Activated T-helper 1 cell treated with anti-CD3 and anti-CD28 coated beads, Interleukin-2, amount 50 U/mL, for 16 hours (primary cell): ENCODE results near the gene PHF19.

Experiments used
- DNase-seq, 2 donors: peaks; one replicate each; pipeline ENCODE4 v3.0.0-alpha.2; 2020; ENCODE audit warnings: low read depth in 1 of 2, low spot score in 1 of 2

Gene PHF19

DNA sequence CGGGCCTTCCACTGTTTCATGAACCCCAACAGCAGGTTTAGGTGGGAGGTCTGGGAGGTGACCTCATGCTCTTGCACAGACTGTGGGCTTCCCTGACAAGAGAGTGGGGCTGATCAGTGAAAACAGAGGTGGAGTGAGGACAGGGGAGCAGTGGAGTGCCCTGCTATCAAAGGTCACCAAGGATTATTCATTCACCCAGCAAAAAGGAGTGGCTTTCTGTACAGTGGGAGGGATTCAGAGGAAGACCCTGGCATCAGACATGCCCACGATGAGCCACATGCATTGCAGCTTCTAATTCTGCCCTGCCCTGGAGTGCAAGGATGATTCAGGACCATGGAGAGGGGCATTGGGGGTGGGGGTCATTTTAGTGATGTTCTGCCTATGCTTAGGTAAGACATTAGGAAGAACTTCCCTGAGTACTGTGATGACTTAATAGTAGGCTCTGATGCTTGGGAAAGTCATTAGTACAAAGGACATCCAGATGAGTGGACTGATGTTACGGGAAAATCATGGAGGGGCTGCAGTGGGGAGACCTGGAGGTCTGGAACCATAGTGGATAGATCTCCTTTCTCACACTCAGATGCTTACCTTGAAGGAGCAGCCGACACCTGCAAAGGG, 36.8 kb upstream of the PHF19 start:
- DNase-seq = no peak

DNA sequence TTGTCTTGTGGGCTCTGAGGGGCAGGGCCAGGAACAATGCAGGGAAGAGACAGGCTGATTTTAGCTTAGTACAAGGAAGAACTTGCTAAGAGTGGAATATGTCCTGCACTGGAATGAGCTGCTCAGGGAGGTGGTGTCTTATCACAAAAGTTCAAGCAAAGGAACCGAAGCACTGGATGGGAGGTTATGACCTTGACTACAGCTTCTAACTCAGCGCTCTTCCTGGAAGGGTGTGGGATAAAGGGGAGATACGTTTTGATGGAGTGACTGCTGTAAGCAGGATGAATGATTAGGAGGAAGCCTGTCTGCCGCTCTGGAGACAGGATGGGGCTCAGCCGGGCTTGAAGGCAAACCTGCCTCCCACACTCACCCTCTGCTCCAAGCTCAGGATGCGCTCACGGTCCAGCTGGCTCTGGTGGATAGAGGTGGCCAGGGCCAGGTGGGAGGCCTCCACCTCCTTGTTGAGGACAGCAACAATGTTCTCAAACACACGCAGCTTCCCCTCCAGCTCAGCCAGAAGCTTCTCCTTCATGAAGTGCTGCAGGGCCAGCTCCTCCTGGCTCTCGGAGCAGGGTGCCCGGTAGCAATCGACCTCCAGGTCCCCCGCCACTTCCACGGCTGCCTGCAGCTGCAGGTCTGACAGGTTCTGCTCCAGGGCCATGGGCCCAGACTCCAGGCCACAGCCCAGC, 36.1 kb upstream of the PHF19 start:
- no peak for DNase-seq

DNA sequence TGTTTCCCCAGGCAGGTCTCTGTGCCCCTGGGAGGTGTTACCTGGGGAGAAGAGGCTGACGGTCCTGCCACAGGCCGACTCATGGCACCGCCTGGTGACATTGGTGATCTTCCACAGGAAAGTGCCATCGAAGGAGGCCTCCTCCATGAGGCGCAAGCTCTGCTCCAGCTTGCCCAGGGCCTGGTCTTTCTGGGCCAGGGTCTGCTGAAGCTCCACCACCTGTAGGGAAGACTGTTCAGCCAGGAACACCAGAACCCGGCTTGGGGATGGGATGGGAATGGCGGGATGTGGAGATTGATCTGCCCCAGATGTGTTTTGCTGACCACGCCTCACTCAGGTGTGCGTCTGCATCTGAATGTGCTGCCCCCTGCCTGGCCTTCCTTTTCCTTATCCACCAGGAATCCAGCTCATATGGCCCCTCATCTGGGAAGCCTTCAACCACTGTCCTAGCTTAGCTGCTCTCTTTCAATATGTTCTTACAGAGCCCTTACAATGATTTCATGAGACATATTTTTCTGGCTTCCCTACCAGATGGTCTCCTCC, 34.4 kb upstream of the PHF19 start:
- DNase-seq = no peak

DNA sequence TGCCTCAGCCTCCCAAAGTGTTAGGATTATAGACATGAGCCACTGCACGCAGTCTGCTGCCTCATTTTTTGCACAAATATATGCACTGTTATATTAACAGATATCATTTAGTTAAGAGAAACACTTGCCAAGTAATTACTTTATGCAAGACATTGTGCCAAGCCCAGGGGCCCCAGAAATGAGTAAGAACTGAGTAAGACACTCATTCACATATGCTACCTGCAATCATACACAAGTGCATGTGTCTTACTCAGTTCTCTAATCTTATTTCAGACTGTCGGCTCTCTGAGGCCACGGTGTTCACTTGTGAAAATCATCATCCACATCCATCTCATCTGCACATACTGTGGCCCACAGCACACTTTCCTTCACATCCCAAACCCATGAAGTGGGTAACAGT, 33.7 kb upstream of the PHF19 start:
- no peak for DNase-seq

DNA sequence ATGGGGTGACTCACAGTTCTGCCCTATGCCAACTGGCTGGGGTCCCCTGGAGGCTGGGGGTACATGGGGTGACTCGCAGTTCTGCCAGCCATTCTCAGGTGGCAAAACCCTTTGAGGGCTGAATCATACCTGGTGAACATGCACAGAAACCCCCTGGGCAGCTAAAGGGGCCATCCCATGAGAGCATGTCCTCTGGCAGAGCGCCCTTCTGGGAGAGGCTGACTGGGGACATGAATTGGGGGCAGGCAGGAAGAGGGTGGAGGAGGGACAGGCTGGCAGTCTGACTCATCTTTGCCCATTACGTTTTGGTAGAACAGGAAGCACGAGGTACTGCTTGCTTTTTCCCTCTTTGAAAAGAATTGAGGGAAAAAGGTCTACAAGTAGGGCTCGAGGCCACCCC, 32.9 kb upstream of the PHF19 start:
- DNase-seq = peak in 1 of 2 donors; percentile 38

DNA sequence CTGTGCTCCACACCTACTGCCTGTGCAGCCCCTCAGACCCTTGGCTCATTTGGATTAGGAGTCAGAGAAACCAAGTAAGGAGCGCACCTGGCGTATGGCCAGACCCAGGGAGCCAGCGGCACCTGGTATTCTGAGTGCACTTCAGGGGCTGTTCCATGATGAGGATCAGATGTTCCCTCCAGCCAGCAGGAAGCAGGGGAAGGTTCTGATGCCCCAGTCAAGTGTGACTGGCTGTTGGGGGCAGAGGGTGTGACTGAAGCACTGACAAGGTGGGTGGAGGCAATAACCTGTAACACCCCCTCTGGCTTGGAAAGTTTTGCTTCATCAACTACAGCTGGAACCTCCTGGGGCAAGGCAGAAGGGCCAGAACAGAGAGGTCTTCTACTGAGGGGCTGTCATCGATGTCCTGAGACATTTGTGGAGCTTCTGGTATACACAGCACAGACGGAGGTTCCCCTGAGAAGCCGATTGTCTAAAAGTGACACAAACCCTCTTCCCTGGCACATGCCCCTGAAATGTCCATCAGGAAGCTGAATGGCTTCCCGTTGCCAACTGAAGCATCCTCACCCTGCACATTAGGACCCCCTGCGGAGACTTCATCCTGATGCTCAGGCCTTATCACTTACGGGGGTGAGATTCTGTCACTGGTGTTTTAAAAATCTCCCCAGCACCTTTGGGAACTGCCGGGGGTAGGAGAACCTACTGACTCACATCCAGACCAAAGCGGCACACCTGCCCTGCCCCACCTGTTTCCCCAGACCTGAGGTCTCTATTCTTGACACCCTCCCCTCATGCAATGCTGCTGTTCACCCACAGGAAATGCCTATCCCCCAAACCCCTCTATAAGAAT, 28.6 kb upstream of the PHF19 start:
- DNase-seq = no peak

DNA sequence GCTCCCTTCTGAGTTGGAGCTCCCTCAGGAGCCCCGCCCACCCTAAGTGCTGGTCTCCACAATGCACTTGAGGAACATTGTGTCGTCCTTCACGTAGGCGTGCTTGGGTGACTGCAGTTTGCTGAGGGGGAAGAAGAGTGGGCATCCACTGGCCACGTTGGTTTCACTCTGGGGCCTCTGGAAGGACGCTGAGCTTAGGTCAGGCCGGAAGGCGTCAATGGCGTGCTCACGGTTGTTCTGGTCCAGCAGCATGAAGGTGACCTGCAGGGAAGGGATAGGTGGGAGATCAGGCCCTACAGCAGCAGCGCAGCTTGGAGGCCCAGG, 28.0 kb upstream of the PHF19 start:
- DNase-seq = no peak

DNA sequence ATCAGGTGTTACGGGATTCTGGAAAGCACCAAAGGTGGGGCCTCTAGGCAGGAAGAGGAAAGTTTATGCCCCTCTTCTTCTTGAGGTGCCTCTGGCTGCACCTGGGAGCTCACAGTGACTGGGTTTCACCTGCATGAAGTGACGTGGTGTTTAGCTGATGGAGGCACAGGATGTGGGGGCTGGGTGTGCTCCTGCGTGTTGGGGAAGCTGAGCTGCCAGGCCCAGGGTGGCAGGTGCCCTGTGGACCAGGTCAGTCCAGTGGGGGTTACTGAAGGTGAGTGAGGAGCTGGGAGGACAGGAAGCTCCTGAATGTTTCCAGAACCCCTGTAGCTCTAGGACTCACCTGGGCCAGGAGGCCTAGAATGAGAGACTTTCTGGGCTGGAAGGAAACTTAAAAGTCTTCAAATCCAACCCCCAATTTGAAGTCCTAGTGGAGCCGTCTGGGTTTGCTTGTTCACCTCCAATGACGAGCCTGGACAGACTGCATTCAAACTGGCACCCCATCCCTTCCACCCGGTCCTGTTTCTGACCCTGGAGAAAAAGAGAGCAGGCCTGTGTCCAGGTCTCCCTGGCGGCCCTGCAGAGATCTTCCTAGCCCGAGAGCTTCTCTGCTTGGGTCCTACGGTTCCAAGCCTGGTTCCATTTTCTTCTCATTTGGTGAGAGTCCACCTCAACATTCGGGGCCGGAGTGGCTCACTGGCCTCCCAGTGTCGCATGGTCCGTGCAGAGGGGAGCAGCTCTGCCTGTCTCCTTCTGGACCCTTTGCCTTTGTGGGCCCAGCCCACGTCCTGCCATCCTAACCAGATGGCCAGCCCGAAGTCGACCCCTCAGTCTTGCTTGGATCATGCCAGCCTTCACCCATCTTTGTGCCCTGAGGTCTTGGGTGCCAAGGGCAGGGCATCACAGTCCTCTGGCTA, 27.3 kb upstream of the PHF19 start:
- DNase-seq = peak in 1 of 2 donors; percentile 30

DNA sequence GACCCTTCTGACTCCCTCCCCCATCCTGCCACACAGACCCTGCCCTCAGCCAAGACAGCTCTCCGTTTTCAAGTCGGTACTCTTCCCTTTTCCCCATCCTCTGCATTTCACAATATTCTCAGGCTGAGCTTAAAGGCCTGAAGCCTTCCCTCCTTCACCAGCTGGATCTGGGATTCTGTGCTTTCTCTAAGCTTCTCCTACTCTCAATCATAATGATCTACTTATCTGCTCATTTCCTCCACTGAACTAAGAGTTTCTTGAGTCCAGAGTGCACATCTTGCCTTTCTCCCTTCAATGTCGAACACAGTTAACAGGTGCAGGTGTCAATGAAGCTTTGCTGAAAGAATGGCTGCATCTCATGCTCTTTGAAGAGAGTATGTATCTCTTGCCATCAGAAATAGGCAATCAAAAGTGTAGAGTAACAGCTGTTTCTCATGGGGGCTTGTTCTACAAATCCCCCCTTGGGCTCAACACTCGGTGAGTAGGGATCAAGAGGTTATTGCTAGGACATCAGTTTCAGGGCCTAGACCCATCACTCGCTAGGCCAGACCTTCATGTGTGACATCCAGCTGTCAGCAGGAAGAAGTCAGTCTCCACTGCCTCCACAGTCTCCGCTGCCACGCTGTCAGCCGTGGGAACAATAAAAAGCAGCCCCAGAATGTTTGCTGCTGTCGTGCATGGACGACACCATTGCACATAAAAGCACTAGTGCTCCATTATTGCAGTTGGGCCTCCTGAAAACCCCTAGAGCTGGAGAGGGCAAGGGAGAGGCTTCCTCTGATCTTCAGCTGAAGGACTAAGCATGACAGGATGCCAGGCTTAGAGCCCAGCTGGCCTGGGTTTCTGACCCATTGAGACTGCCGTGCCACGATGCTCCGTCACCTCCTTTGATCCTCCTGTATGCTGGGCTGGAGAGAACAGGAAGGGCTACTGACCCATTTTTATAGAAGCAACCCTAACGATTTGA, 25.9 kb upstream of the PHF19 start:
- DNase-seq = no peak

DNA sequence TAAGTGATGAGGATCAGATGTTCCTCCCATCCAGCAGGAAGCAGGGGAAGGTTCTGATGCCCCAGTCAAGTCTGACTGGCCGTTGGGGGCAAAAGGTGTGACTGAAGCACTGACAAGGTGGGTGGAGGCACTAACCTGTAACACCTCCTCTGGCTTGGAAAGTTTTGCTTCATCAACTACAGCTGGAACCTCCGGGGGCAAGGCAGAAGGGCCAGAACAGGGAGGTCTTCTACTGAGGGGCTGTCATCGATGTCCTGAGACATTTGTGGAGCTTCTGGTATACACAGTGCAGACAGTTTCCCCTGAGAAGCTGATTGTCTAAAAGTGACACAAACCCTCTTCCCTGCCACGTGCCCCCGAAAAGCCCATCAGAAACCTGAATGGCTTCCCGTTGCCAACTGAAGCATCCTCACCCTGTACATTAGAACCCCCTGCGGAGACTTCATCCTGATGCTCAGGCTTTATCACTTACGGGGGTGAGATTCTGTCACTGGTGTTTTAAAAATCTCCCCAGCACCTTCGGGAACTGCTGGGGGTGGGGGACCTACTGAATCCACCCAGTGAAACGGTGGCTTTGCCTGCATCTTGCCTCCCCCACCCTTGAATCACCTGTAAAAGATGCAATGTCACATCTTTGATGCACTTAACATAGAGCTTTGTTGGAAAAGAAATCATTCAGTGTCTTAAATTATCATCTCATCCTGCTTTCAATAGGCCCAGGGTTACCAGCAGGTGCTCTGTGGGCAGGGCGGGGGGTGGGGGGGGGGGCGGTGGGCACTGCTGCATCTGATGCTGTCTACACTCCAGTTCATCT, 25.0 kb upstream of the PHF19 start:
- DNase-seq = no peak

DNA sequence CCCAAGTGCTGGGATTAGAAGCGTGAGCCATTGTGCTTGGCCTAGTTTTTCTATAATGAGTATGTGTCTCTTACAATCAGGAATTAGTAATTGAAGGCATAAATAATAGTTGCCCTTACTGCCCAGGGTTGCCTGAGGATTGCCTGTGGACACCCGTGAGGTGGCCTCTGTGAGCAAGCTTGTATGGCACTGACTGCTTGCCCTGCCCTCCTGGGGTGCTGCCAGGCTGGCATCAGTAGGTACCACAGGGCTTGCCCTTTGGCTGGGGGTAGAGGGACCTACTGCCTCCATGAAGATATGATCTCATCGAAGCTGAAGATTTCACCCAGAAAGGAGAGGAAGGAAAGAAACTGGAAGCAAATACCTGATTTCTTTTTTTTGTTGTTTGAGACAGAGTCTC, 23.8 kb upstream of the PHF19 start:
- DNase-seq = no peak

DNA sequence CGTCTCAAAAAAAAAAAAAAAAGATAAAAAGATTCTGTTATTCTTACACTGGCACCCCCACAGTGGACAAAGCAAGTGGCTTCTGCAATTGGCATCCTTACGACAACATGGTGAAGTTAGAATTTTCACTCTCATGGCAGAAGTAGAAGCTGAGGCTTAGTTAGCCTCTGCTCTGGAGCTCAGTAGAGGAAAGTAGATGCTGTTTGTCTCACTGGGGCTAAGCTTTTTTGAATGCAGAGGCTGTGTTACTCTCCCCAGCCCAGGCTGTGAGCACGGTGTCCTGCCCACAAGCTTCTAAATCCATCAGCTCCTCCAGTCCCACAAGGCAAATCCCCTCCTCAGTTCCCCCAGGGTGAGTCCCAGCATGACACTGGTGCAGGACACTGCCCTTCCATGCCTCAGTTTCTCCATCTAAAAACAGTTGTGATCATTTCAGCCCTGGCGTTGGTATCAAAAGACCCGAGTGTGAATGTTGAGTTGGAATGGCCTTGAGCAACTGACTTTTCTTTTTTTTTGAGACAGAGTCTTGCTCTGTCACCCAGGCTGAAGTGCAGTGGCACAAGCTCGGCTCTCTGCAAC, 22.6 kb upstream of the PHF19 start:
- DNase-seq = no peak

DNA sequence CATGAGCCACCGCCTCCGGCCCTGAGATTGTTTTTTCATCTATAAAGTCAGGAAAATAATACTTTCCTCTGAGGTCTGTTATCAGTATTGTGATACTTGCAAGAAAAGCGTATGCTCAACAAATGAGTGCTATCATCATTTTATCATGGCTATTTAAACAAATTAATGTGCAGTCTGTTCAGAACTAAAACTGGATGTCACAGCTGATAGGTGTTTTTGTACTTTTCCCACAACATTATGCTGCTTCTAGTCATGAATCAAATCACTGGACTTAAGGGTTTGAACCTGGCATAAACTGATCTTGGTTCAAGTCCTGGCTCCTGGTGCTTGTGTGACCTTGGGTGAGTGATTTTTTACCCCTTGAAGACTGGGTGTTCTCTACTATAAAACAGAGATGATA, 21.4 kb upstream of the PHF19 start:
- DNase-seq = no peak

DNA sequence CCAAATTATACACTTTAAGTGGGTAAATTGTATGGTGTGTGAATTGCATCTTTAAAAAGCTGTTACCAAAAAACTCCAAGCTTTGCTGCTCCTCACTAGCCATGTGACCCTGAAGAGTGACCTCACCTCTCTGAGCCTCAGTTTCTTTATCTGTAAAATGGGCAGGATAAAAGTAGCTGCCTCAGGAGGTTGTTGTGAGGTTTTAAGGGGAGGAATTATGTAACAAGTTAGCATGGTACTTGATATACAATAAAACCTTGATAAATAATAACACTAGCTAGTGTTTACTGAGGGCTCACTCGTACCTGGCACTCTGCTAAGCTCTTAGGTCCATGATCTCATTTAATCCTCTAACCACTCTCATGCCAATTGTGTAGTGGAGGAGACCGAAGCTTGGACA, 19.0 kb upstream of the PHF19 start:
- DNase-seq = no peak

DNA sequence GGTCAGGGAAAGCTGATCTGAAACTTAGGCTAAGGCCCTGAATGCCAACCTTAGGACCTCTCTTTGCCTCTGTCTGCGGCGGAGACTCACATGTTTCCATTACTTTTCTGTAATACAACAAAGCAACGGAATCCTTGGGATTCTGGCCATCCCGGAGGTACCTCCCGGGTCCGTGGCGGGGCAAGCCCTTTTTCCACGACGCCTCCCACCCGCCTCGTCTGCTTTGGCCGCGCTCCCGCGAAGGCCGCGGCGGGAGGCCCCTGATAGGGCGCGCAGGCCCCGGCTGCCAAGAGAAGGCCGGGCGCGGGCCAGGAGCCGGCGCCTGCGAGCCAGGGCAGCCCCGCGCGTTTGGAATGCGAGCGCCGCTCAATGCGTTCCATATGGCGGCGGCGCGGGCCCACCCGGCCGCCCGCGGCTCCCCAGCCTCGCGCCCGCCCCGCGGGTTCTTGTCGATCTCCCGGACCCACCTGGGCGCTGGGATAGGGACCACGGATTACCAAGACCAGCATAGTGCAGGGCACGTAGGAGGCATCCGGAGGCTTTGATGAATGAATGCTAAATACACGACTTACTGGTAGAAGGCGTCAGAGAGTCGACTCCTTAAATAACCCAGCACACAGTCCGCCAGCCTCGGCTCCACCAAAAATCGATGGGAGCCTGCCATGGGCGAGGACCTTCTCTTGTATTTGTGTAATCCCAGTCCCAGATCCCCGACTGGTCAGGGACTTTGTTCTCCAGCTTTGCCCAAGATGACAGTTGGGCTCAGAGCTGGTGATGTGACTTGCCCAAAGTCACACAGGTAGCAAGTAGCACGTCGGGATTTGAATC, 17.5 kb upstream of the PHF19 start:
- DNase-seq = no peak

DNA sequence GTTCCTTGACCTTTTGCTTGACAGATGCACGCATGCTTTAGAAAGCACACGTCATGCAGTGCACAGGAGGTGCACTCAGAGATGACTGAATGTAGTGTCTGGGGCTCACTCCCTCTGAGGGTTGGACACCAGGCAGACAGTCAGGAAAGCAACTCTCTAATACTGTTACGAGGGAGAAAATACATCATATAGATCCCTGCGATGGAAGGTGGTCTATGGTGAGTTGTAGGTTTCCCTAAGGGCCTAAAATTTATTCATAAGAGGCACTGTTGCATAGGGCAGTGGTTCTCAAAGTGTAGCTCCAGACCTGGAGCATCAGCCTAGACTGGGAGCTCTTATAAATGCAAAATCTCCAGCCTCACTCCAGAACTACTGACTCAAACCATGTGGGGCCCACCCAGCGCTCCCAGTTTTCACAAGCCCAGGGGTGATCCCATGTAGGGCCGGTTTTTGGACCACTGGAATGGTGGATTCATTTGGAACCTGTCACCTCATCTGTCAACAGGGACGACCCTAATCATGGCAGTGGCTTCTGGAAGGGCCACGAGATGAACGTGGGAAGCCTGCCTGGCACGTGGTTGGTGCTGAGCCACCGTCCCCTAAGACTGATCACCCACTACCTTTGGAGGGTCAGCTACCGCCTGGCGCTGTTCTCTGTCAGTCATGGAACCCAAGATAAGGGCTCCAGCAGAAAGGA, 16.8 kb upstream of the PHF19 start:
- no peak for DNase-seq
